Ammon's horn (tissue), 1 donor: ENCODE results near the gene MGAT4A.
"Not testable (repeated sequence)": the region's sequence is repeated elsewhere in the genome, so short reads cannot be mapped to it uniquely, and the experiment has no call there.

Experiments used
- DNase-seq: peaks from one replicate; pipeline ENCODE4 v3.0.0-alpha.2; 2016; ENCODE audit warnings: low spot score

Gene MGAT4A

GRCh38 chr2:98759827-98760625, 29.1 kb upstream of the MGAT4A start:
- peak; percentile 52 for DNase-seq

- DNase-seq: no peak
Measured at GRCh38 chr2:98759338-98759737, 28.4 kb upstream of the MGAT4A start.

- peak; percentile 81 for DNase-seq
Measured at GRCh38 chr2:98757904-98758421, 27.0 kb upstream of the MGAT4A start.

- DNase-seq: no peak
Measured at GRCh38 chr2:98753801-98754200, 22.9 kb upstream of the MGAT4A start.

- not testable (repeated sequence) for DNase-seq
Measured at GRCh38 chr2:98752711-98753110, 21.8 kb upstream of the MGAT4A start.

- no peak for DNase-seq
Measured at GRCh38 chr2:98751748-98752147, 20.8 kb upstream of the MGAT4A start.

- DNase-seq: no peak
Measured at GRCh38 chr2:98750593-98751282, 19.8 kb upstream of the MGAT4A start.

- DNase-seq: peak; percentile 83
Measured at GRCh38 chr2:98749066-98749450, 18.1 kb upstream of the MGAT4A start.

GRCh38 chr2:98748292-98749065, 17.5 kb upstream of the MGAT4A start:
- no peak for DNase-seq

GRCh38 chr2:98747888-98748287, 17.0 kb upstream of the MGAT4A start:
- DNase-seq: no peak

- DNase-seq: no peak
Measured at GRCh38 chr2:98746426-98746825, 15.5 kb upstream of the MGAT4A start.

- DNase-seq: no peak
Measured at GRCh38 chr2:98744595-98744994, 13.7 kb upstream of the MGAT4A start.

GRCh38 chr2:98743835-98744234, 12.9 kb upstream of the MGAT4A start:
- no peak for DNase-seq

GRCh38 chr2:98739020-98739419, 8.1 kb upstream of the MGAT4A start:
- DNase-seq: no peak

GRCh38 chr2:98738304-98738703, 7.4 kb upstream of the MGAT4A start:
- no peak for DNase-seq

GRCh38 chr2:98737848-98738247, 6.9 kb upstream of the MGAT4A start:
- no peak for DNase-seq

- no peak for DNase-seq
Measured at GRCh38 chr2:98736464-98736889, 5.5 kb upstream of the MGAT4A start.

- DNase-seq: no peak
Measured at GRCh38 chr2:98734823-98735260, 3.9 kb upstream of the MGAT4A start.

GRCh38 chr2:98734162-98734561, 3.2 kb upstream of the MGAT4A start:
- DNase-seq: no peak

GRCh38 chr2:98732430-98733051, 1.6 kb upstream of the MGAT4A start:
- no peak for DNase-seq

GRCh38 chr2:98731894-98732349, 990 bp upstream of the MGAT4A start:
- no peak for DNase-seq

- no peak for DNase-seq
Measured at GRCh38 chr2:98730707-98731040, 258 bp downstream of the MGAT4A start.
